D721Med (cell line): ENCODE data around the gene ANKRD13C.

Source experiments
- DNase-seq: peaks from one replicate; pipeline ENCODE4 v3.0.0; 2011; ENCODE audit warnings: low spot score; ENCODE audit not compliant: insufficient read length
- FAIRE-seq: peaks from 2 replicates; lab custom pipeline; 2011; peaks lifted over from hg19 to GRCh38; lab: Jason Lieb, UNC
- TF ChIP-seq, protein P1 (sequence below): IDR thresholded peaks from 2 replicates; pipeline ENCODE4 v1.5.1; 2012; ENCODE audit warnings: mild to moderate bottlenecking, control low read depth; ENCODE audit not compliant: insufficient read depth; ENCODE audit errors: missing control alignments

The ANKRD13C gene

GRCh38 chr1:70290218-70290617 lies 64.3 kb downstream of the ANKRD13C start:
- TF ChIP-seq, protein P1, sequence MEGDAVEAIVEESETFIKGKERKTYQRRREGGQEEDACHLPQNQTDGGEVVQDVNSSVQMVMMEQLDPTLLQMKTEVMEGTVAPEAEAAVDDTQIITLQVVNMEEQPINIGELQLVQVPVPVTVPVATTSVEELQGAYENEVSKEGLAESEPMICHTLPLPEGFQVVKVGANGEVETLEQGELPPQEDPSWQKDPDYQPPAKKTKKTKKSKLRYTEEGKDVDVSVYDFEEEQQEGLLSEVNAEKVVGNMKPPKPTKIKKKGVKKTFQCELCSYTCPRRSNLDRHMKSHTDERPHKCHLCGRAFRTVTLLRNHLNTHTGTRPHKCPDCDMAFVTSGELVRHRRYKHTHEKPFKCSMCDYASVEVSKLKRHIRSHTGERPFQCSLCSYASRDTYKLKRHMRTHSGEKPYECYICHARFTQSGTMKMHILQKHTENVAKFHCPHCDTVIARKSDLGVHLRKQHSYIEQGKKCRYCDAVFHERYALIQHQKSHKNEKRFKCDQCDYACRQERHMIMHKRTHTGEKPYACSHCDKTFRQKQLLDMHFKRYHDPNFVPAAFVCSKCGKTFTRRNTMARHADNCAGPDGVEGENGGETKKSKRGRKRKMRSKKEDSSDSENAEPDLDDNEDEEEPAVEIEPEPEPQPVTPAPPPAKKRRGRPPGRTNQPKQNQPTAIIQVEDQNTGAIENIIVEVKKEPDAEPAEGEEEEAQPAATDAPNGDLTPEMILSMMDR = no peak
- DNase-seq (no peak), FAIRE-seq (no peak)

- TF ChIP-seq, protein P1 = no peak
- FAIRE-seq (no peak), DNase-seq (no peak)
These were observed 66.4 kb downstream of the ANKRD13C start for GRCh38 chr1:70288166-70288565.

GRCh38 chr1:70286453-70286852 lies 68.1 kb downstream of the ANKRD13C start:
- TF ChIP-seq, protein P1 = no peak
- DNase-seq = no peak
- FAIRE-seq = no peak

DNA sequence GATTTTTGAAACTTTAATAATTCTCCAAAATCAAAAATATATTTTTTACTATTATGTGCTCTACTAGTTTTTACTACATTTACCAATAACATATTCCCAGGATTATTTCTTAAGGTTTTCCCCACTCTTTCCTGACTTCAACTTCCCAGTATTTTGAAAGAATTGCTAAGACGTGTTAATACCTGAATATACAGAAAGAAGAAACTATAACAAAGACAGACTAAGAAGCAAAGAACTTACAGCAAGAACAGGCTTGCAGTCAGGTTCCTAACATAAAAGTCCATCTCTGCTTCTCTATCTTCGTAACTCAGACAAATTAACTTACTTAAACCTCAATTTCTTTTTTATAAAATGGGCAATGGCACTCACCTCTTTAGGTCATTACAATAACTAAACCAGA lies 70.2 kb downstream of the ANKRD13C start:
- FAIRE-seq (no peak), DNase-seq (no peak)
- TF ChIP-seq, protein P1 = no peak

DNA sequence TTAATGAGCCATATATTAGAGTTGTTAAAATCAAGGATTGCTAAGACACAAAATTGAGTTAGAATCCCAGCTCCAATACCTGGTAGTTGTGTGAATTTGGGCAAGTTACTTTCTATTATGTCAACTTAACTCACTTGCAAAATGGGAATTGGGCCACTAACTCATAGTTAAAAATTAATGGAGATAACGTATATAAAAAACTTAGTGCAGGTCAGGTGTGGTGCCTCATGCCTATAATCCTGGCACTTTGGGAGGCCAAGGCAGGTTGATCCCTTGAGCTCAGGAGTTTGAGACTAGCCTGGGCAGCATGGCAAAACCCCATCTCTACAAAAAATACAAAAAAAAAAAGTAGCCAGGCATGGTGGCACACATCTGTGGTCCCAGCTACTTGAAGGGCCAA lies 75.8 kb downstream of the ANKRD13C start:
- FAIRE-seq (no peak), DNase-seq (no peak)
- TF ChIP-seq, protein P1 = no peak

DNA sequence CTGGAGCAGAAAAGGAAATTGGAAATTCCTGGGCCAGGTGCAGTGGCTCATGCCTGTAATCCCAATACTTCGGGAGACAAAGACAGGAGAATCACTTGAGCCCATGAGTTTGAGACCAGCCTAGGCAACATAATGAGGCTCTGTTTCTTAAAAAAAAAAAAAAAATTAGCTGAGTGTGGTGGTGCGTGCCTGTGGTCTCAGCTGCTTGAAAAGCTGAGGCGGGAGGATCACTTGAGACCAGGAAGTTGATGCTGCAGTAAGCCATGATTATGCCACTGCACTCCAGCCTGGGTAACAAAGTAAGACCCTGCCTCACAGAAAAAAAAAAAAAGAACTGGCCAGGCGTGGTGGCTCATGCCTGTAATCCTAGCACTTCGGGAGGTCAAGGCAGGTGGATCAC lies 76.6 kb downstream of the ANKRD13C start:
- TF ChIP-seq, protein P1 = no peak
- FAIRE-seq (no peak), DNase-seq (no peak)

- FAIRE-seq = no peak
- DNase-seq = no peak
- TF ChIP-seq, protein P1 = no peak
These were observed 88.6 kb downstream of the ANKRD13C start for GRCh38 chr1:70265946-70266345.
